M059J (cell line): ENCODE results near the gene ZNF441. TPM values are rescaled to one million over a fixed set of nuclear protein-coding genes. Genes with fewer than 3 reads are reported as not detected.
A peak's percentile ranks its signal among the peaks of the same experiment; 100 is the strongest.
"Not testable (repeated sequence)": the region's sequence is repeated elsewhere in the genome, so short reads cannot be mapped to it uniquely, and the experiment has no call there.

ENCODE experiments used
- DNase-seq: peaks from one replicate; pipeline ENCODE4 v3.0.0-alpha.2; 2012; ENCODE audit warnings: low read depth
- total RNA-seq: library from RNA; depleted of rRNA; stranded (reverse); fragments of >200 nt; shearing (Covaris generic); gene quantifications from 2 replicates; pipeline ENCODE4 v1.2.3, GENCODE V29; 2014; rRNA removed

Gene ZNF441
- 3.9 and 4.8 TPM in 2 replicates for total RNA-seq

DNA sequence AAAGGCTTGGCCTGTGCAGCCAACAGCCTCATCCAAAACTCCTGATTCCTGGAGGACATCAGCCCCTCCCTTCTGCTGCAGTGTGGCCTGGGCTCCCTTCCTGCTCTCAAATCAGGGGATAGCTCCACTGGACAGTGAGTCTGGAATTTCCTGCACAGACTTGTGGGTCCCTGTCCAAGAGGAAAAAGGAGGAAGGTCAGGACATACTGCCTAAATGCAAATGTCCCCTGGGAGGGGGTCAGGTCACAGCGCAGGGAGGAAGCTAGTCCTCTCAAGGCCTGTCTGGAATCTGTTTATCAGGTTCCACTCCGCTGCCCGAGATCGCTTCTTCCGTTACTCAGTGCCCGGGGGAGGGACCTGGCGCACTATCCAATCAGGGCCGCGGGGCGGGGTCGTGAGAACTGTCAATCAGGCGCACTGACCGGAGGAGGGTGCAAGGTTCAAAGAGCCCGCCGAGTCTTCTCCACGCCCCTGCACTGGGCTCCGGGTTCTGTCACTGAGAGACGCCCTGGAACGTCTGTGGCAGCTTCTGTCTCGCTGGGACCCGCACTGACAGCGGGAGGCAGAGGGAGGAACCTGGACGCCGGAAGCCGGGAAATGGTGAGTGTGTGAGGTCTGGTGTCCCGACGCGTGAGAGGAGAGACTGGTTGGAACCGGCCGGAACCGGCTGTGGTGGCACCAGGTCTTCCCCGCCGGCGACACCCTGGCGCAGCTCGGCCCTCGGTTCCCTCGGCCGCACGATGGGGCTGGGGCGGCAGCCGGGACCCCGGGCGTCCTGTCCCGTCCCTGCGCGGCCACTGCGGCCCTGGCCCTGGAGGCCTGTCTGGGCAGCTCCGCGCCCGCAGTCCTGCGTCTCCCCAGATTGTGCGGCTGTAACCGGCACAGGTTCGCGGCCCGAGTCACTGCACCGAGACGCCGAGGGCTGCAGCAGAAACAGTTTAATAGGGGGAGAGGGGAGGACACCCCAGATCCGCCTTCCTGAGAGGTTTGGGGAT, at the start of gene ZNF441:
ZNF441 (plus strand) TSS at position 404 of the 995 bp plus-strand sequence; CDS start at position 598, 194 bp downstream.
- DNase-seq = peak; percentile 94

- DNase-seq = no peak
Observed at GRCh38 chr19:11721681-11722080, 45.1 kb upstream of the ZNF441 start.

GRCh38 chr19:11722414-11722813, 44.4 kb upstream of the ZNF441 start:
- DNase-seq = peak; percentile 6

- DNase-seq = no peak
Observed at GRCh38 chr19:11729586-11729985, 37.2 kb upstream of the ZNF441 start.

DNA sequence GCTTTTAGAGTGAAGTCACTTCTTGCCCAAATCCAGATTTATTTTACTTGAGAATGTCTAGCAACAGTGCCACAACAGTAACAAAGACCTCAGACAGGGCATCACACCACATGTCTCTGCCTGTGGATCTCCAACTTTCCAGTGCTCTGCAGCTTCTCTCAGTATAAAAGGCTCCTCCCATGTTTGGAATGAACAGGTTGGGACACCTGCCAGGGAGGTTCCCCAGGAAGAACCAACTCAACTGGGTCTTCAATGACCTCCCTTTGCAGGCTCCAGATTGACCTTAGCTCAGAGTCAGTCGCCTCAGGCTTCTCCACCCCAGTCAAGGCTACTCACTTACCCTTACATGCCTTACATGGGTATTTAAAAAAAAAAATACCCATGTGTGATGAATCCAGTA, 31.4 kb upstream of the ZNF441 start:
- DNase-seq = no peak

DNA sequence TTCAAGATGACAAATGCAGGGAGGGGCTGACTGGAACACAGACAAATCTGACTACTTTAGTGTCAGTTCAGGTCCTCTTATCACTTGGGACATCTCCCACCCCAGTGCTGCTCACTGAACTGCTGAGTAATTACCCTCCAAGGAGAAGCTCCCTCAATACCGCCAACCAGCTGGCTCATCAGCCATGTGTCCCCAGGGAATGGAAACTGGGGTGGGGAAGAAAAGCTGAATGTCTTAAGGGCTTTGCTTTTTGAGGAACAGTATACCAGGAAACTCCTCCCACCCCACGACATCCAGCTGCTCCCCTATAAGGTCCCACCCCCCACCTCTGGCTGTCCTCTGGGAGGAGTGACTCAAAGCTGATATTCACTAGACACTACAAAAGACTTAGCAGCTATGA, 30.1 kb upstream of the ZNF441 start:
- peak; percentile 93 for DNase-seq

DNA sequence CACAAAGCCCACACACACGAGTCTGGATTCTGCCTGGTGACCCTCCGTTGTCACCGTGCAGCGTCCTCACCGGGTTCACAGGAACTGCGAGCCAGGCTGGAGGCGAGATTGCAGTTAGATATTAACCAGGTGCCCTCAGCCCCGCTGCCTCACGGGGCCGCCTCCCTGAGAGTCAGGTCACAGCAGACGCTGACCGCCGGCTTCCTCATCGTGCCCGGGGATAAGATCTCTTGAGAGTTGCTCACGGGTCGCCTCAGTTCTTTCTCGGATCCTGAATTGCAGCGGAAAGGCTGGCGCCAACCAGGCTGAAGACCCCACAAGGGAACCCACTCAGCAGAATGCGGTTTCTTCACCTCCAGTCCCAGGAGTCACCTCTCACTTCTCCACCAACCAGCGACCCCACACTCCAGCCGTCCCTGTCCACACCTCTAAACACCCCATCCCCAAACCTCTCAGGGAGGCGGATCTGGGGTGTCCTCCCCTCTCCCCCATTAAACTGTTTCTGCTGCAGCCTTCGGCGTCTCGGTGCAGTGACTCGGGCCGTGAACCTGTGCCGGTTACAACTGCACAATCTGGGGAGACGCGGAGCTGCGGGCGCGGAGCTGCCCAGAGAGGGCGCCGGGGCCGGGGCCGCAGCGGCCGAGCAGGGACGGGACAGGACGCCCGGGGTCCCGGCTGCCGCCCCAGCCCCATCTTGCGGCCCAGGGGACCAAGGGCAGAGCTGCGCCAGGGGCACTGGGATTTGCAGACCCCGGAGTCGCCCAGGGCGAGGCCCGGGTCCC, 28.6 kb upstream of the ZNF441 start:
- DNase-seq = peak; percentile 70

GRCh38 chr19:11738746-11739620, 27.8 kb upstream of the ZNF441 start, which contains the start of gene ZNF823:
Gene ZNF823 (minus strand): TSS chr19:11738946. CDS start chr19:11738819, 127 bp downstream.
- peak; percentile 99 for DNase-seq

DNA sequence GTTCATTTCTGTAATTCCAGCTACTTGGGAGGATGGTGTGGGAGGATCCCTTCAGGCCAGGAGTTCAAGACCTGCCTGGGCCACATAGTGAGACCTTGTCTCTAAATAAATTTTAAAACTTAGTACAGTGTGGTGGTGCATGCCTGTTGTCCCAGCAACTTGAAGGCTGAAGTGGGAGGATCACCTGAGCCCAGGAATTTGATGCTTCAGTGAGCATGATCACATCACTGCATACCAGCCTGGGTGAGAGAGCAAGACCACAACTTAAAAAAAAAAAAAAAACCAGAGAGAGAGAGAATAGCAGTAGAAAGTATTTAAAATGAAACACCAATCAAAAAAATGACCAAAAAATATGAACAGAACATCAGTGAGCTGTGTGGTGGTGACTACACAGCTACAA, 20.9 kb upstream of the ZNF441 start:
- peak; percentile 55 for DNase-seq

- no peak for DNase-seq
Observed at GRCh38 chr19:11747277-11747676, 19.5 kb upstream of the ZNF441 start.

- DNase-seq = no peak
Observed at GRCh38 chr19:11749751-11750150, 17.0 kb upstream of the ZNF441 start.

- no peak for DNase-seq
Observed at GRCh38 chr19:11752244-11752736, 14.5 kb upstream of the ZNF441 start.

- no peak for DNase-seq
Observed at GRCh38 chr19:11754663-11755062, 12.1 kb upstream of the ZNF441 start.

DNA sequence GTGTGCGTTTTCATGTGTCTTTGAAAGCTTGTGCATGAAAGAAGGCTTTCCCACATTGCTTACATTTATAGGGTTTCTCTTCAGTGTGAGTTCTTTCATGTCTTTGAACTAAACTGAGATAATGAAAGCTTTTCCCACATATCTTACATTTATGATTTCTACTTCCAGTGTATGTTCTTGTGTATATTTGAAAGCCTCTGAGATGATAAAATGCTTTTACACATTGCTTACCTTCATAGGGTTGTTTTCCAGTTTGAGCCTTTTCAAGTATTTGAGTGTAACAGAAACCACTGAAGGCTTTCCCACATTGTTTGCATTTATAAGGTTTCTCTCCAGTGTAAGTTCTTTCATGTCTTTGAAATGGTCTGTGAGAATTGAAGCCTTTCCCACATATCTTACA, 9.8 kb upstream of the ZNF441 start:
- no peak for DNase-seq

GRCh38 chr19:11759805-11760204, 7.0 kb upstream of the ZNF441 start:
- no peak for DNase-seq

GRCh38 chr19:11763117-11763516, 3.7 kb upstream of the ZNF441 start:
- no peak for DNase-seq

- DNase-seq = no peak
Observed at GRCh38 chr19:11763611-11764010, 3.2 kb upstream of the ZNF441 start.

GRCh38 chr19:11767633-11768133, 883 bp downstream of the ZNF441 start:
- peak; percentile 51 for DNase-seq

- no peak for DNase-seq
Observed at GRCh38 chr19:11769995-11770394, 3.2 kb downstream of the ZNF441 start.

- DNase-seq = not testable (repeated sequence)
Observed at GRCh38 chr19:11771520-11771919, 4.7 kb downstream of the ZNF441 start.

DNA sequence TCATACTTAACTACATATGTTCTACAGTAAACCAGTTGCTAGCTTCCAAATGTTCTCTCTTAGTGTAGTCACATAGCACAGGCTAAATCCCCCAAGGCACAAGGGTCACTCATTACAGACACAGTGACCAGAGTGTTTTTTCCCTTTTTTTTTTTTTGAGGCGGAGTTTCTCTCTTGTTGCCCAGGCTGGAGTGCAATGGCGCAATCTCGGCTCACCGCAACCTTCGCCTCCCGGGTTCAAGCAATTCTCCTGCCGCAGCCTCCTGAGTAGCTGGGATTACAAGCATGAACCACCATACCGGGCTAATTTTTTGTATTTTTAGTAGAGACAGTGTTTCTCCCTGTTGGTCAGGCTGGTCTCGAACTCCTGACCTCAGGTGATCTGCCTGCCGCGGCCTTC, 9.9 kb downstream of the ZNF441 start:
- not testable (repeated sequence) for DNase-seq
